SK-N-MC (cell line): ENCODE data around the gene NSA2.

Source experiments
- EZH2 ChIP-seq: fragments of 200-600 bp; sonication (generic); IDR thresholded peaks from one replicate; pipeline ENCODE4 v1.6.1; 2017; ENCODE audit warnings: antibody characterized with exemption
- FOXP2 ChIP-seq: optimal IDR thresholded peaks from 2 replicates; pipeline ENCODE3; 2011; ENCODE audit warnings: mild to moderate bottlenecking, moderate library complexity; ENCODE audit not compliant: insufficient read depth; ENCODE audit errors: extremely low read length, control extremely low read depth
- POLR2AphosphoS5 ChIP-seq: IDR thresholded peaks from 2 replicates; pipeline ENCODE4 v1.6.1; 2012; ENCODE audit warnings: mild to moderate bottlenecking, low read depth, low read length, borderline replicate concordance

DNA sequence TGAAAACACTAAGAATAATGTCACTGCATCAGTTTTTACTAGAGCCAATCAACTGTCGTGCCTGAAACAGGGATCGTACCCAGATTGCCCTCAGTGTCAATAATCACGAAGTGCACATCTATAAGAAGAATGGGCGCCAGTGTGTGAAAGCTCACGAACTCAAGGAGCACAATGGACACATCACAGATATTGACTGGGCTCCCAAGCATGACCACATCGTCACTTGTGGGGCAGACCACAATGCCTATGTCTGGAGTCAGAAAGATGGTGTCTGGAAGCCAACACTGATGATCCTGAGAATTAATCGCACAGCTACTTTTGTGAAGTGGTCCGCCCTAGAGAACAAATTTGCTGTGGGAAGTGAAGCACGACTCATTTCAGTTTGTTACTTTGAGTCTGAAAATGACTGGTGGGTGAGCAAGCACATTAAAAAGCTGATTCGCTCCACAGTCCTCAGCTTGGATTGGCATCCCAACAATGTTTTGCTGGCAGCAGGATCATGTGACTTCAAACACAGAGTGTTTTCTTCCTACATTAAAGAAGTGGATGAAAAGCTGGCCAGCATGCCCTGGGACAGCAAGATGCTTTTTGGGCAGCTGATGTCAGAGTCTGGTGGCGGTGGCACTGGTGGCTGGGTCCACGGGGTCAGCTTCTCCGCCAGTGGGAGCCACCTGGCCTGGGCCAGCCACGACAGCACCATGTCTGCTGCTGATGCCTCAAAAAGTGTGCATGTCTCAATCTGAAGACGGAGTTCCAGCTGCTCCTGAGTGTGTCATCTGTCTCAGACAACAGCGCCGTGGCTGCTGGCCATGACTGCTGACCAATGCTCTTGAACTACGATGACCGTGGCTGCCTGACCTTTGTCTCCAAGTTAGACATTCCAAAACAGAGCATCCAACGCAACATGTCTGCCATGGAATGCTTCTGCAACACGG is 32.2 kb downstream of the NSA2 start:
- no peak for TF ChIP-seq POLR2AphosphoS5
- no peak for TF ChIP-seq EZH2
- TF ChIP-seq FOXP2: no peak
